ENCODE data around the gene UTRN.

GRCh38 chr6:144305985-144306384 lies 20.9 kb downstream of the UTRN start:
- TF ChIP-seq CTCF (IDR thresholded peaks at IDR 0.05) (no peak), EP300 (IDR thresholded peaks at IDR 0.05) (no peak)

Measured in sigmoid colon (tissue), 4 donors.